OCI-LY1 (cell line): Measurements from ENCODE around the gene ADGRG1.

Experiments
- CTCF ChIP-seq: fragments of 200-600 bp; sonication (generic), shearing (Covaris generic); IDR thresholded peaks from 2 replicates; pipeline ENCODE4 v1.5.1; 2017; ENCODE audit warnings: mild to moderate bottlenecking, antibody characterized with exemption, low read length, moderate library complexity, mixed read lengths
- EZH2 ChIP-seq: fragments of 200-600 bp; sonication (generic), shearing (Covaris generic); IDR thresholded peaks from 2 replicates; pipeline ENCODE4 v1.8.0; 2017; ENCODE audit warnings: borderline replicate concordance, mixed run types, mild to moderate bottlenecking, antibody characterized with exemption, low read length, moderate library complexity, mixed read lengths

- no peak for TF ChIP-seq EZH2
- TF ChIP-seq CTCF, result no peak
Observed at GRCh38 chr16:57711346-57711745, 82.9 kb downstream of the ADGRG1 start.
